Neural crest cell (in vitro differentiated cells): ENCODE results near the gene GLG1. TPM values are rescaled to one million over a fixed set of nuclear protein-coding genes. Genes with fewer than 3 reads are reported as not detected.
"Not testable (repeated sequence)": the region's sequence is repeated elsewhere in the genome, so short reads cannot be mapped to it uniquely, and the experiment has no call there.

Source experiments
- DNase-seq: peaks from one replicate; pipeline ENCODE4 v3.0.0; 2021; ENCODE audit warnings: low read depth, mixed read lengths, low spot score
- H3K27ac Mint-ChIP-seq: one replicate; pipeline ENCODE4 v1.8.0; 2021; ENCODE audit warnings: mild to moderate bottlenecking, mixed read lengths; ENCODE audit not compliant: unreplicated experiment
- H3K27me3 Mint-ChIP-seq: 2 replicates; pipeline ENCODE4 v1.8.0; 2021; ENCODE audit warnings: low read depth, mild to moderate bottlenecking, mixed read lengths
- H3K36me3 Mint-ChIP-seq: 2 replicates; pipeline ENCODE4 v1.8.0; 2021; ENCODE audit warnings: low read depth, mild to moderate bottlenecking, mixed read lengths
- H3K4me1 Mint-ChIP-seq: 2 replicates; pipeline ENCODE4 v1.8.0; 2021; ENCODE audit warnings: mixed read lengths
- H3K4me3 Mint-ChIP-seq: one replicate; pipeline ENCODE4 v1.8.0; 2021; ENCODE audit warnings: mild to moderate bottlenecking, mixed read lengths
- H3K9me3 Mint-ChIP-seq: 2 replicates; pipeline ENCODE4 v1.8.0; 2021; ENCODE audit warnings: mixed read lengths
- total RNA-seq: library from RNA; stranded (reverse); gene quantifications from 2 replicates; pipeline ENCODE4 v1.2.1, GENCODE V29; 2021
- TF ChIP-seq, protein P1 (sequence below): fragments of 200-600 bp; sonication (generic); conservative IDR thresholded peaks from 2 replicates; pipeline ENCODE4 v1.5.0; 2021; ENCODE audit warnings: antibody characterized with exemption, mild to moderate bottlenecking

Gene GLG1
- total RNA-seq, 1 donor from 2014 or later = 117 TPM

DNA sequence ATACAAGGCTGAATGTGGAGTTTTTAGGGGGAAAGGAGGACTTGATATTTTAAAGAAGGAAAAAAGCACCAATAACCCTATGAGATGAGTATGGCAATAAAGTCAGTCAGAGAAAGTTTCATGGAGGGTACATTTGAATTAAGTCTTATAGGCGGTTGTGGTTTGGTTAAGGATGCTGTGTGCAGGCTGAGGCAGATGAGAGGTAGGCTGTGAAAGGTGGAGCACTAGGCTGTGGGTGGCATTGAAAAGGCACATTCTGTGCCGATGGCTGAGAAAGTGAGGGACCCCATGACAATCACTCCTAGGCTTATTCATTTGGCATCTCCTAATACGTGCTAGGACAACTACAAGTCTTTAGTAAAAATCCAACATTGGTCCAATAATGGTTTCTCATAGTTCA is 68.1 kb downstream of the GLG1 start:
- not testable (repeated sequence) for H3K4me1 Mint-ChIP-seq, DNase-seq, H3K27ac Mint-ChIP-seq, H3K36me3 Mint-ChIP-seq, H3K27me3 Mint-ChIP-seq, H3K9me3 Mint-ChIP-seq, H3K4me3 Mint-ChIP-seq

DNA sequence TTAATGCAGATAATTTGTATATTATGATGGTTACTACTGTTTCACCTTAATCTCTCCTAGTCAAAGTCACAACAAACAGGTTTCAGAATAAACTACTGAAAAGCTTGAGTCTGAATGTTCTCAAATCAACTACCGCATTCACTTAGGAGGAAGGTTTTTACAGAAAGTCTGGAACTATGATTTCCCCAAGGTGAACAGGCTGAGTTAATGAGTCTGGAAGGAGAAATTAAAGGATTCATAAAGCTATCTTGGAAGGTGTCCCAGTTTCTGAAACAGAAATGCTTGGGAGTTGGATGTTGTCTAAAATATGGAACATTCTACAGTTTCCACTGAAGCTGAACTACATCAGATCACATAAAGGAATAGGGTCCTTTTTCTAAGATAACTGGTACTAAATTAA is 69.2 kb downstream of the GLG1 start:
- DNase-seq, H3K9me3 Mint-ChIP-seq, H3K27ac Mint-ChIP-seq, H3K36me3 Mint-ChIP-seq, H3K4me1 Mint-ChIP-seq, H3K27me3 Mint-ChIP-seq, H3K4me3 Mint-ChIP-seq: not testable (repeated sequence)

DNA sequence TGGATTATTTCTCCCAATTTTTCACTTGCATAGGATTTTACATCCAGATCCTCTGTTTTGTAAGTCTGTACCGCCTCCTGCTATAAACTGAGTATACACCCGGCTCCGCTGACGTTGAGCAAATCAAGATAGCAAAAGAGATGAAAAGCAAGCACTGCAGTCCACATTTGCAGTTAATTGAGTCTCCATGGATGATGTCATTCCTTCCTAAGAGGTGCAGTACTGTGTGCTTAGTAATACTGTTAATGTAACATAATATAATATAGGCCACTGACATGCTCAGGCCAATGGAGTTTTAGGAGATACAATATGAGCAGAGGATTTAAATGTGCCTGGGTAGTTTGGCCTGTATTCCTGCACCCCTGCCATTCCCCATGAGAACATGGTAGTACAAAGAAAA is 72.3 kb downstream of the GLG1 start:
- H3K9me3 Mint-ChIP-seq, H3K36me3 Mint-ChIP-seq, H3K27me3 Mint-ChIP-seq, DNase-seq, H3K4me3 Mint-ChIP-seq, H3K4me1 Mint-ChIP-seq, H3K27ac Mint-ChIP-seq: not testable (repeated sequence)

DNA sequence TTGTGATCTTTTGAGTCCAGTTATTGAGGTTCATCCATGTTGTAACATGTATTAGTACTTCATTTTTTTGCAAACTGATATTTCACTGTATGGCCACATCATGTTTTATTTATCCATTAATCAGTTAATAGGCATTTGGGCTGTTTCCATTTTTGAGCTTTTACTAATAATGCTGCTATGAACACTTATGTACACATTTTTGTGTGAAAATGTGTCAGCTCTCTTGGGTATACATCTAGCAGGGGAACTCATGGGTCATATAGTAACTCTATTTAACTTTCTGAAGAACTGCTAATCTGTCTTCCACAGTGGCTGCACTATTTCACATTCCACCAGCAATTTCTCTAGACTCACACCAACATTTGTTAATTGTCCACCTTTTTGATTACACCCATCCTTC is 82.0 kb downstream of the GLG1 start:
- DNase-seq = no peak
- peaks cover 10% of the 10 kb centered on the region for H3K4me1 Mint-ChIP-seq
- H3K27me3 Mint-ChIP-seq = no peaks in the 10 kb centered on the region
- H3K36me3 Mint-ChIP-seq = peaks cover 19% of the 10 kb centered on the region
- no peak overlapping the region for H3K4me3 Mint-ChIP-seq
- H3K27ac Mint-ChIP-seq = peak overlapping the region; percentile 67
- TF ChIP-seq, protein P1, sequence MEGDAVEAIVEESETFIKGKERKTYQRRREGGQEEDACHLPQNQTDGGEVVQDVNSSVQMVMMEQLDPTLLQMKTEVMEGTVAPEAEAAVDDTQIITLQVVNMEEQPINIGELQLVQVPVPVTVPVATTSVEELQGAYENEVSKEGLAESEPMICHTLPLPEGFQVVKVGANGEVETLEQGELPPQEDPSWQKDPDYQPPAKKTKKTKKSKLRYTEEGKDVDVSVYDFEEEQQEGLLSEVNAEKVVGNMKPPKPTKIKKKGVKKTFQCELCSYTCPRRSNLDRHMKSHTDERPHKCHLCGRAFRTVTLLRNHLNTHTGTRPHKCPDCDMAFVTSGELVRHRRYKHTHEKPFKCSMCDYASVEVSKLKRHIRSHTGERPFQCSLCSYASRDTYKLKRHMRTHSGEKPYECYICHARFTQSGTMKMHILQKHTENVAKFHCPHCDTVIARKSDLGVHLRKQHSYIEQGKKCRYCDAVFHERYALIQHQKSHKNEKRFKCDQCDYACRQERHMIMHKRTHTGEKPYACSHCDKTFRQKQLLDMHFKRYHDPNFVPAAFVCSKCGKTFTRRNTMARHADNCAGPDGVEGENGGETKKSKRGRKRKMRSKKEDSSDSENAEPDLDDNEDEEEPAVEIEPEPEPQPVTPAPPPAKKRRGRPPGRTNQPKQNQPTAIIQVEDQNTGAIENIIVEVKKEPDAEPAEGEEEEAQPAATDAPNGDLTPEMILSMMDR = no peak
- peaks cover 8% of the 10 kb centered on the region for H3K9me3 Mint-ChIP-seq

DNA sequence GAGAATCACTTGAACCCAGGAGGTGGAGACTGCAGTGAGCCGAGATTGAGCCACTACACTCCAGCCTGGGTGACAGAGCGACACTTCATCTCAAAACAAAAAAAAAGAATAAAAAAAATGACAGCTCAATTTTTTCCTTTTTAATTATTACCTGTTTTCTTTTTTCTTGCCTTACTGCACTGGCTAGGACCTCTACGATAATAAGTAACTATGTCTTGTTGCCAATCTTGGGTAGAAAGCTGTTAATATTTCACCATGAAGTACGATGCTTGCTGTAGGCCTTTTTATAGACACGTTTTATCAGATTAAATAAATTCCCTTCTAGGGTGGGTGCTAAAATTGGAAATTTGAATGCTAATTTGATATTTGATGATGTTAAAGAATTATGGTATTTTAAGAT is 82.8 kb downstream of the GLG1 start:
- no peak for DNase-seq
- no peaks in the 10 kb centered on the region for H3K27me3 Mint-ChIP-seq
- no peak overlapping the region for H3K4me3 Mint-ChIP-seq
- H3K9me3 Mint-ChIP-seq = peaks cover 13% of the 10 kb centered on the region
- peaks cover 10% of the 10 kb centered on the region for H3K4me1 Mint-ChIP-seq
- no peak overlapping the region for H3K27ac Mint-ChIP-seq
- peaks cover 22% of the 10 kb centered on the region for H3K36me3 Mint-ChIP-seq
- TF ChIP-seq, protein P1 = no peak

DNA sequence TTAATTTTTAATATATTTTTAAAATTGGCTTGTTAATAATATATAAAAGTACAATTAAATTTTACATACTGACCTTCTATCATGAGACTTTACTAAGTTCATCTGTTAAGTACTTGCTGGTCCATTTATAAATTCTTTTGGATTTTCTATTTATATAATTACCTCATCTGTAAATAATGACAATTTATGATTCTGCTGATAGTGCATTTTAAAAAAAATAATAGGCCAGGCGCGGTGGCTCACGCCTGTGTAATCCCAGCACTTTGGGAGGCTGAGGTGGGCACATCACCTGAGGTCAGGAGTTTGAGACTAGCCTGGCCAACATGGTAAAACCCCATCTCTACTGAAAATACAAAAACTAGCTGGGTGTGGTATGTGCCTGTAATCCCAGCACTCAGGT is 83.2 kb downstream of the GLG1 start:
- peaks cover 22% of the 10 kb centered on the region for H3K36me3 Mint-ChIP-seq
- H3K9me3 Mint-ChIP-seq = peaks cover 13% of the 10 kb centered on the region
- not testable (repeated sequence) for DNase-seq, H3K27me3 Mint-ChIP-seq, H3K4me3 Mint-ChIP-seq, H3K27ac Mint-ChIP-seq
- peaks cover 10% of the 10 kb centered on the region for H3K4me1 Mint-ChIP-seq

DNA sequence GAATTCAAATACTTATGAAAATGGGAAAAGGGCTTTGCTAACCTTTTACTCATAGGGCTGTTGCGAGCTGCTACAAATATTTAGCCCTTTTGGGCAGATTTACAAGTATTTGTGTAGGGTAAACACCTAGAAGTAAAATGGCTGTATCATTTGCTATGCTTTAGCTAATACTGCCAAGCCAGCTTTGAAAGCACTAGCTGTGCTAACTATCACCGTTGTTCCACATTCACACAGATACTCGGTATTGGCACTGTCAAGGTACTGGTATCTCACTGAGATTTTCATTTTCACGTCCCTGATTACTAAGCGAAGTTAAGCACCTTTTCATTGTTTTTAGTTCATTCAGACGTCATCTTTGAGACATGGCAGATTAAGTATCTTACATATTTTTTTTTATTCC is 84.8 kb downstream of the GLG1 start:
- DNase-seq = no peak
- H3K36me3 Mint-ChIP-seq = peaks cover 30% of the 10 kb centered on the region
- TF ChIP-seq, protein P1 = no peak
- H3K9me3 Mint-ChIP-seq = peaks cover 18% of the 10 kb centered on the region
- H3K27me3 Mint-ChIP-seq = no peaks in the 10 kb centered on the region
- H3K4me1 Mint-ChIP-seq = peaks cover 10% of the 10 kb centered on the region
- H3K27ac Mint-ChIP-seq = no peak overlapping the region
- no peak overlapping the region for H3K4me3 Mint-ChIP-seq

DNA sequence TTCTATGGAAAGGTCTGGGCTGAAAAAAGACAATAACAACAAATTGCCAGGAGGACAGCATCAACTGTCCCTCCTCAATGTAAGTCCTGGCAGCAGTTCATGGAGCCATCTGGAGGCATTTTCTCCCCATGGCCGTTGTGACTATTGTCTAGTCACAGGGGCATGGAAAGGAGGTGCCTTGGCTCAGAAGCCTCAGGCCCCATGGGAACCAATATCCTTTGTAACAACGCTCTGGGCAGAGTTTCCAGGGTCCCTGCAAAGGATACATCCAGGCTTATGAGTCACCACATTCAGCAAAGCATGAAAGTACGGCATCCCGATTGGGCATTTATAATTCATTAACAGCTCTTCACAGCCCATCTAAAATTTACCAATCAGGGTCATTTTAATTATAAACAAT is 85.2 kb downstream of the GLG1 start:
- H3K27me3 Mint-ChIP-seq = no peaks in the 10 kb centered on the region
- H3K36me3 Mint-ChIP-seq = peaks cover 31% of the 10 kb centered on the region
- TF ChIP-seq, protein P1 = no peak
- peaks cover 10% of the 10 kb centered on the region for H3K4me1 Mint-ChIP-seq
- no peak overlapping the region for H3K4me3 Mint-ChIP-seq
- peaks cover 18% of the 10 kb centered on the region for H3K9me3 Mint-ChIP-seq
- no peak overlapping the region for H3K27ac Mint-ChIP-seq
- no peak for DNase-seq

DNA sequence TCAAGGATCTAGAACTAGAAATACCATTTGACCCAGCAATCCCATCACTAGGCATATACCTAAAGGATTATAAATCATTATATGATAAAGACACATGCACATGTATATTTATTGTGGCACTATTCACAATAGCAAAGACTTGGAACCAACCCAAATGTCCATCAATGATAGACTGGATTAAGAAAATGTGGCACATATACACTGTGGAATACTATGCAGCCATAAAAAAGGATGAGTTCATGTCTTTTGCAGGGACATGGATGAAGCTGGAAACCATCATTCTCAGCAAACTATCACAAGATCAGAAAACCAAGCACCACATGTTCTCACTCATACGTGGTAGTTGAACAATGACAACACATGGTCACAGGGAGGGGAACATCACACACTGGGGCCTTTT is 88.0 kb downstream of the GLG1 start:
- not testable (repeated sequence) for H3K4me3 Mint-ChIP-seq, H3K27ac Mint-ChIP-seq, H3K27me3 Mint-ChIP-seq, DNase-seq
- peaks cover 18% of the 10 kb centered on the region for H3K9me3 Mint-ChIP-seq
- peaks cover 44% of the 10 kb centered on the region for H3K36me3 Mint-ChIP-seq
- peaks cover 10% of the 10 kb centered on the region for H3K4me1 Mint-ChIP-seq
